SK-N-SH (cell line): ENCODE data around the gene TMEM190. TPM values are rescaled to one million over a fixed set of nuclear protein-coding genes. Genes with fewer than 3 reads are reported as not detected.

Experiments used
- CTCF ChIA-PET: fragments of 300-600, 350-600 bp; formaldehyde crosslinking; extraction: SDS; loops from one replicate; lab custom pipeline; 2021; lab: Yijun Ruan, JAX
- POLR2A ChIA-PET: fragments of 350-600 bp; sonication (Branson Sonifier 250); formaldehyde crosslinking; extraction: SDS; loops from one replicate; lab custom pipeline; 2020; ENCODE audit warnings: antibody characterized with exemption, inconsistent platforms; lab: Yijun Ruan, JAX
- DNase-seq: peaks from one replicate; pipeline ENCODE4 v3.0.0; 2012
- H2AFZ ChIP-seq: fragments of 200-600 bp; sonication (generic); 2 replicates; pipeline ENCODE4 v1.8.1; 2016; ENCODE audit warnings: antibody characterized with exemption, mild to moderate bottlenecking, low read depth
- H3F3A ChIP-seq: fragments of 200-600 bp; sonication (generic); replicated peaks from 2 replicates; pipeline ENCODE3; 2016; ENCODE audit warnings: antibody characterized with exemption, mild to moderate bottlenecking; ENCODE audit not compliant: insufficient read depth
- H3K27ac ChIP-seq, 2 experiments: fragments of 200-500 bp in 1 of 2; fragments of 200-600 bp in 1 of 2; sonication (Bioruptor generic) in 1 of 2; sonication (generic), shearing (Covaris generic) in 1 of 2; 2 replicates each; pipeline versions ENCODE4 v1.5.1 to v1.6.1; 2014 to 2016; ENCODE audit warnings: low read depth in 2 of 2, inconsistent platforms in 1 of 2, low read length in 1 of 2, mild to moderate bottlenecking in 1 of 2, mixed read lengths in 1 of 2
- H3K27me3 ChIP-seq: fragments of 200-600 bp; sonication (generic), shearing (Covaris generic); 2 replicates; pipeline ENCODE4 v1.6.1; 2016; ENCODE audit warnings: mixed run types; ENCODE audit not compliant: insufficient read depth
- H3K36me3 ChIP-seq, 2 experiments: fragments of 200-500 bp in 1 of 2; fragments of 200-600 bp in 1 of 2; sonication (Bioruptor generic) in 1 of 2; sonication (generic) in 1 of 2; replicated peaks in 1 of 2; 2 replicates each; pipeline versions ENCODE3 to v1.5.1; 2014 to 2016; ENCODE audit warnings: low read length in 1 of 2, mild to moderate bottlenecking in 1 of 2; ENCODE audit not compliant: insufficient read depth in 2 of 2, control insufficient read depth in 1 of 2
- H3K4me1 ChIP-seq, 2 experiments: fragments of 200-500 bp in 1 of 2; fragments of 200-600 bp in 1 of 2; sonication (Bioruptor generic) in 1 of 2; sonication (generic), shearing (Covaris generic) in 1 of 2; 2 replicates each; pipeline versions ENCODE4 v1.5.1 to v1.6.1; 2014 to 2016; ENCODE audit warnings: low read depth in 1 of 2, low read length in 1 of 2, mixed run types in 1 of 2; ENCODE audit not compliant: insufficient read depth in 2 of 2, control insufficient read depth in 1 of 2
- H3K4me2 ChIP-seq: fragments of 200-600 bp; sonication (generic), shearing (Covaris generic); 2 replicates; pipeline ENCODE4 v1.6.1; 2017; ENCODE audit warnings: mixed run types
- H3K4me3 ChIP-seq, 2 experiments: fragments of 200-500 bp in 1 of 2; fragments of 200-600 bp in 1 of 2; sonication (Bioruptor generic) in 1 of 2; sonication (generic), shearing (Covaris generic) in 1 of 2; 2 replicates each; pipeline versions ENCODE4 v1.5.1 to v1.8.1; 2014 to 2016; ENCODE audit warnings: low read depth in 2 of 2, inconsistent platforms in 1 of 2, low read length in 1 of 2, mild to moderate bottlenecking in 1 of 2, mixed read lengths in 1 of 2, moderate library complexity in 1 of 2
- H3K79me2 ChIP-seq: fragments of 200-600 bp; sonication (generic); 2 replicates; pipeline ENCODE4 v1.8.1; 2017; ENCODE audit warnings: mild to moderate bottlenecking; ENCODE audit not compliant: insufficient read depth
- H3K9ac ChIP-seq: fragments of 200-600 bp; sonication (generic); 2 replicates; pipeline ENCODE4 v1.6.1; 2017; ENCODE audit warnings: mixed run types
- H3K9me2 ChIP-seq: fragments of 200-600 bp; sonication (generic); 2 replicates; pipeline ENCODE4 v1.6.1; 2017; ENCODE audit warnings: mixed run types
- H3K9me3 ChIP-seq: fragments of 200-600 bp; sonication (generic); 2 replicates; pipeline ENCODE4 v1.6.1; 2017; ENCODE audit warnings: mixed run types, mild to moderate bottlenecking, moderate library complexity
- H4K20me1 ChIP-seq: fragments of 200-600 bp; sonication (generic); 2 replicates; pipeline ENCODE4 v1.6.1; 2017; ENCODE audit warnings: mild to moderate bottlenecking, mixed run types; ENCODE audit not compliant: insufficient read depth
- CHD2 ChIP-seq: fragments of 150-350 bp; IDR thresholded peaks from 2 replicates; pipeline ENCODE4 v1.6.1; 2018; ENCODE audit warnings: low read length; ENCODE audit not compliant: partially characterized antibody
- ELF1 ChIP-seq: IDR thresholded peaks from 2 replicates; pipeline ENCODE4 v1.4.0; 2012
- EZH2phosphoT487 ChIP-seq: fragments of 200-600 bp; sonication (generic); IDR thresholded peaks from 2 replicates; pipeline ENCODE4 v1.6.1; 2017; ENCODE audit warnings: low read depth, mixed run types, mild to moderate bottlenecking, antibody characterized with exemption, moderate library complexity, borderline replicate concordance
- GABPA ChIP-seq: IDR thresholded peaks from 2 replicates; pipeline ENCODE4 v1.4.0; 2012; ENCODE audit warnings: low read depth, mild to moderate bottlenecking
- MEF2A ChIP-seq: IDR thresholded peaks from 2 replicates; pipeline ENCODE4 v1.4.0; 2012; ENCODE audit warnings: low read depth, borderline replicate concordance
- NRF1 ChIP-seq: IDR thresholded peaks from 2 replicates; pipeline ENCODE4 v1.6.1; 2012; ENCODE audit warnings: low read depth, mild to moderate bottlenecking, low read length
- RAD21 ChIP-seq: IDR thresholded peaks from 2 replicates; pipeline ENCODE4 v1.6.1; 2012; ENCODE audit warnings: mild to moderate bottlenecking, low read length
- RCOR1 ChIP-seq: fragments of 150-350 bp; IDR thresholded peaks from 2 replicates; pipeline ENCODE4 v1.6.1; 2017; ENCODE audit warnings: antibody characterized with exemption, low read length
- RFX5 ChIP-seq: IDR thresholded peaks from 2 replicates; pipeline ENCODE4 v1.6.1; 2012; ENCODE audit warnings: mild to moderate bottlenecking, improper control_type of control experiment, low read length
- SIN3A ChIP-seq: IDR thresholded peaks from 2 replicates; pipeline ENCODE4 v1.6.1; 2012; ENCODE audit warnings: low read depth, mild to moderate bottlenecking, low read length, moderate library complexity, borderline replicate concordance
- SMC3 ChIP-seq: IDR thresholded peaks from 2 replicates; pipeline ENCODE4 v1.6.1; 2012; ENCODE audit warnings: low read depth, low read length, improper control_type of control experiment
- TCF12 ChIP-seq: IDR thresholded peaks from 2 replicates; pipeline ENCODE4 v1.4.0; 2012
- TEAD4 ChIP-seq: IDR thresholded peaks from 2 replicates; pipeline ENCODE4 v1.4.0; 2012; ENCODE audit warnings: mild to moderate bottlenecking, borderline replicate concordance; ENCODE audit not compliant: insufficient read depth
- USF2 ChIP-seq: fragments of 150-350 bp; IDR thresholded peaks from 2 replicates; pipeline ENCODE4 v1.6.1; 2017; ENCODE audit warnings: antibody characterized with exemption, low read length, low read depth, borderline replicate concordance
- WGBS: methylation state at CpG from one replicate; pipeline ENCODE4 v1.1.6; 2017; ENCODE audit warnings: low lambda C conversion rate; 5-methylcytosine and 5-hydroxymethylcytosine counted together
- polyA plus RNA-seq, 3 experiments: library from polyadenylated mRNA; depleted of rRNA; stranded (reverse); fragments of >200 nt; gene quantifications; 2 replicates each; pipeline ENCODE4 v1.2.3, GENCODE V29; 2012
- TF ChIP-seq, protein P1 (sequence below): IDR thresholded peaks from 2 replicates; pipeline ENCODE4 v1.4.0; 2012; ENCODE audit warnings: low read depth

The TMEM190 gene
- polyA plus RNA-seq, 1 of the 3 experiments (the other 2 are of a cell fraction): 0.77 TPM

DNA sequence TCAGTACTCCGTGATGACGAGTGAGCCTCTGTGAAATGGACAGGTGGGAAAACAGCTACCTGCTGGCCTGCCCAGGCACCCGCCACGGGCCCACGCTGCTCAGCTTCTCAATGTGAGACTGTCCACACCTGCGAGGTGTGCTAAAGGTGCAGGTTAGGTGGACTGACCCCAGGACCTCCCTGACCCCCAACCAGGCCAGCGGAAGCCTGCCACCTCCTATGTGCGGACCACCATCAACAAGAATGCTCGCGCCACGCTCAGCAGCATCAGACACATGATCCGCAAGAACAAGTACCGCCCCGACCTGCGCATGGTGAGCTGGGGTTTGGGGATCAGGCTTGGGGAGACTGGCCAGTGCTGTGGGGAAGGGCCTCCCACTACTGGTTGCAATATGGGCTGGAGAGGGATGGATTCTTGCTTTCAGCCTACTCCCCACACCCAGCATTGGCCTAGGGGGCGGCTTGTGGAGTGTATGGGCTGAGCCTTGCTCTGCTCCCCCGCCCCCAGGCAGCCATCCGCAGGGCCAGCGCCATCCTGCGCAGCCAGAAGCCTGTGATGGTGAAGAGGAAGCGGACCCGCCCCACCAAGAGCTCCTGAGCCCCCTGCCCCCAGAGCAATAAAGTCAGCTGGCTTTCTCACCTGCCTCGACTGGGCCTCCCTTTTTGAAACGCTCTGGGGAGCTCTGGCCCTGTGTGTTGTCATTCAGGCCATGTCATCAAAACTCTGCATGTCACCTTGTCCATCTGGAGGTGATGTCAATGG is 11.3 kb downstream of the TMEM190 start (continued):
- TF ChIP-seq, protein P1, sequence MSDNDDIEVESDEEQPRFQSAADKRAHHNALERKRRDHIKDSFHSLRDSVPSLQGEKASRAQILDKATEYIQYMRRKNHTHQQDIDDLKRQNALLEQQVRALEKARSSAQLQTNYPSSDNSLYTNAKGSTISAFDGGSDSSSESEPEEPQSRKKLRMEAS: no peak
- TF ChIP-seq GABPA (no peak), RFX5 (no peak), TEAD4 (no peak), SMC3 (no peak), MEF2A (no peak), EZH2phosphoT487 (no peak), RCOR1 (no peak), ELF1 (no peak), TCF12 (no peak)

DNA sequence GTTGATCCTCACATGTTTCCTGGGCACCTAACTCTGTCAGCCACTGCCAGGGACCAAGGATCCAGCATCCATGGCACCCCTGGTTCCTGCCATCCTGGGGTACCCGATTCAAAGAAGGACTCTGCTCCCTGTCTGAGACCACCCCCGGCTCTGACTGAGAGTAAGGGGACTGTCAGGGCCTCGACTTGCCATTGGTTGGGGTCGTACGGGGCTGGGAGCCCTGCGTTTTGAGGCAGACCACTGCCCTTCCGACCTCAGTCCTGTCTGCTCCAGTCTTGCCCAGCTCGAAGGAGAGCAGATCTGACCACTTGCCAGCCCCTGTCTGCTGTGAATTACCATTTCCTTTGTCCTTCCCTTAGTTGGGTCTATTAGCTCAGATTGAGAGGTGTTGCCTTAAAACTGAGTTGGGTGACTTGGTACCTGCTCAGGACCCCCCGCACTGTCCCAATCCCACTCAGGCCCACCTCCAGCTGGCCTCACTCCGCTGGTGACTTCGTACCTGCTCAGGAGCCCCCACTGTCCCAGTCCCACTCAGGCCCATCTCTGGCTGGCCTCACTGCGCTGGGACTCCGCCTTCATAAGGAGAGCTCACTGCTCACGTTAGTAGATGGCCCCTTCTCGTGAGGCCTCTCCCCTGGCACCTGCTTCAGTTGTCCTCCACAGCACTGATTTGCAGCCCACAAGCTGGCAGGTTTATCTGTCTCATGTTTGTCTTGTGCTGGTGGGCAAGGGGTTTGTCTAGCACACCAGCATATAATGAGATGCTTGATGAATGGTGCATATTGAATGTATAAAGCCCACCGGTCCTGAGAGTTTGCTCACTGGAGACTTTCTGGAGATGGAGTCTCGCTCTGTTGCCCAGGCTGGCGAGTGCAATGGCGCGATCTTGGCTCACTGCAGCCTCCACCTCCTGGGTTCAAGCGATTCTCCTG is 13.0 kb downstream of the TMEM190 start:
- TF ChIP-seq NRF1 (no peak), TCF12 (no peak), RAD21 (no peak), USF2 (no peak), SIN3A (no peak), CHD2 (no peak)
- TF ChIP-seq, protein P1: no peak
- DNase-seq: no peak
- peaks cover 23 to 47% of the 10 kb centered on the region in 2 experiments; a peak in 3 of 4 replicates for H3K4me1 ChIP-seq
- ChIA-PET POLR2A (interaction anchor here (0.5 to 4.5 kb wide), 4 partner anchors 10 to 162 kb away, joined by 3 to 33 read pairs (median 6); partner anchors contain the start of gene UBE2S), CTCF (interaction anchor here (1.1 to 5.3 kb wide), 7 partner anchors 10 to 248 kb away, joined by 3 to 22 read pairs (median 5); no protein-coding TSS in a partner anchor)
- H4K20me1 ChIP-seq: peaks cover 65% of the 10 kb centered on the region
- H3K27me3 ChIP-seq: no peaks in the 10 kb centered on the region
- H3F3A ChIP-seq: peaks cover 40% of the 10 kb centered on the region
- H3K4me2 ChIP-seq: peak overlapping the region; percentile 100
- H3K9ac ChIP-seq: no peak overlapping the region
- peaks cover 43 to 45% of the 10 kb centered on the region in 2 experiments for H3K36me3 ChIP-seq
- H3K9me3 ChIP-seq: no peaks in the 10 kb centered on the region
- no peak overlapping the region; a peak in 1 of 4 replicates for H3K4me3 ChIP-seq
- H2AFZ ChIP-seq: no peak overlapping the region
- peaks cover 48% of the 10 kb centered on the region for H3K79me2 ChIP-seq
- no peaks in the 10 kb centered on the region for H3K9me2 ChIP-seq
- H3K27ac ChIP-seq: peak overlapping the region in 1 of 2 experiments; percentile 30; a peak in 1 of 4 replicates
- 86% methylated on average over 15 of the region's 21 CpGs for WGBS
